ENCODE results near the gene FNDC5.

The FNDC5 gene

DNA sequence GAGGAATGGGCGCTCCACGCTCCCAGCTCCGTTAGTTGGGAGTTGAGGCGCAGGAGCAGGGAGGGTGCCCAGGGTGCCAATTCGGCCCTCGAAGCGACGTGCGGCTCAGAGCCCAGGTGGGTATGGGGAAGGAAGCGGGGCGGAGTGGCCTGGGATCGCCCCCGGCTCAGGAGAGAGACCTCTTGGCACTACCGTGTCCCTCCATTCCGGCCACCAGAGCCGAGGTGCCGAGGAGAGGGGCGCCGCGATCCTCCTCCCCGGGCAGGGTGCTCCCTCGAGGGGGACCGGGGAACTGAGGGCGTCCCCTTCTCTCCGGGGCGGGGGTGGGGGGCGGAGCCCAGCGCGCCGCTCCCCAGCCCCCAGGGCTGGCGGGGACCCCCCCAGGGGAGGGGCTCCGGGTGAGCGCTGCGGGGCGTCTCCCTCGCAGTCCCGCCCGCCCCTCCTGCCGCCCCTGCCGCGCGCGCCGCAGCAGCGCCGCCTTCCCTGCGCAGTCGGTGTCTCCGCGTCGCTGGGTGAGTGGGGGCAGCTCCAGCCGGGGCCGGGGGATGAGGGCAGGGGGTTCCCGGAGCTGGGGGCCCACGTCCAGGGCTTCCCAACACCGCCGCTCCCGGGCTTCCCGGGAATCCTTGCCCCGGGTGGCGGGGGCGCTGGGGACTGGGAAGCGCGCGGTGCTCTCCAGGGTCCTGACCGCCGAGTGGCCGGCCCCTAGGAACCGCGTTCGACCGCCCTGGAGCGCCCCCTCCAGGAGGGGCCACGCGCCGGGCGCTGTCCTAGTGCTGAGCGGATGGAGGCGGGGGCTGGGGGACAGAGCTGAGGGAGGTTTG is 15.5 kb upstream of the FNDC5 start, which contains the start of gene HPCA:
HPCA (plus strand) TSS at position 488 of the 824 bp plus-strand sequence. CDS start 2,408 bp downstream, outside the sequence.
- H3K27ac ChIP-seq, result no peak within 1 kb of the TSS
- peak within 1 kb of the TSS in 2 of 7 experiments; percentile 13 to 18 for H3K4me3 ChIP-seq

DNA sequence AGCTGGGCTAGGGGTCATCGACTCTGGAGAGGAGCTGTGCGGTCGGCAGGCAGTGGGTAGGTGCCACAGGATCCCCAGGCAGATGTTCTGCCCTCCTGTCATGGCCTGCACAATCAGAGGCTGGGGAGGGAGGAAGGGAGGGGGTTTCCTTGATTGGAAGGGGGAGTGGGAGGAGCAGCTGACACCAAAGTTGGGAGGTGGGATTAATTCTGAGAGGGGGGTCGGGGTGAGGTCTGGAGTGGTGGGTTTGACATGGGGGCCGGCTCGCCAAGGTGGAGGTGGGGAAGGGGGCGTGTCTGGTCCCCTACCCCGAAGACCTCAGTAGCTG is 14.9 kb upstream of the FNDC5 start:
- Histone ChIP-seq H3K4me3 (no peak overlapping the region), H3K27ac (no peak overlapping the region)

DNA sequence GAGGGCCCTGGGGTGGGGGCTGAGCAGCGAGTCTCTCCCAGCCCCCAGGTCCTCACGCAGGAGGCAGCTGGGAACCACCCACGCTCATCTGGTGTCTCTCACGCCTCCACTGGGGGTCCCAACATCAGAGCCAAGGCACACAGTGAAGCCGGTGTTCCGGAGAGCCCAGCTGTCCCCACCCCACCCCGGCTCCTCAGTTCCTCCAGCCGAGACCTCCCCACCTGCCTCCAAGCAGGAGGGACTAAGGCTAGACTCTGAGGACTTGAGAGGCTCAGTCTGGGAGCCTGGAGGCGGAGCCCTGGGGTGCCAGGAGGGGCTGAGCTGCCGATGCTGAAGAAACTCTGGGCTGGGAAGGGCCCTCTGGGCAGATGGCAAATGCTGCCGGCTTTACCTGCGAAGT is 14.0 kb upstream of the FNDC5 start:
- H3K27ac ChIP-seq, result no peak overlapping the region

DNA sequence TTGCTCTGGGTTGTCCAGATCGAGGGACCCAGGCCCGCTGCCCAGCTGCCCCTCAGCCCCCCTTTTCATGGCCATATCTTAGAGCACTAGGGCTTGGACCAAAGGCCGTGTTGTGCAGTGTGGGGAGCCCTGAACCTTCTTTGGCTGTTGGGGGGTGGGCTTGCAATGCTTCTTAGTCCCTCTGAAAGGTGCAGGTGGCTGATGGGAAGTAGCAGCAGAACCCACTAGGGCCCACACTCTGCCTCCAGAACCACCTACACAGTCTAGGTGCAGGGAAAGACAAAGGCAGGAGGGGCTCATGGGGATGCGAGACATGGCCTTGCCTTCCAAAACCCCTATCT is 13.3 kb upstream of the FNDC5 start:
- Histone ChIP-seq H3K4me3 (no peak overlapping the region), H3K27ac (no peak overlapping the region)

More for the DNA sequence above, 14.0 kb upstream of the FNDC5 start:
- H3K4me3 ChIP-seq, result no peak overlapping the region

DNA sequence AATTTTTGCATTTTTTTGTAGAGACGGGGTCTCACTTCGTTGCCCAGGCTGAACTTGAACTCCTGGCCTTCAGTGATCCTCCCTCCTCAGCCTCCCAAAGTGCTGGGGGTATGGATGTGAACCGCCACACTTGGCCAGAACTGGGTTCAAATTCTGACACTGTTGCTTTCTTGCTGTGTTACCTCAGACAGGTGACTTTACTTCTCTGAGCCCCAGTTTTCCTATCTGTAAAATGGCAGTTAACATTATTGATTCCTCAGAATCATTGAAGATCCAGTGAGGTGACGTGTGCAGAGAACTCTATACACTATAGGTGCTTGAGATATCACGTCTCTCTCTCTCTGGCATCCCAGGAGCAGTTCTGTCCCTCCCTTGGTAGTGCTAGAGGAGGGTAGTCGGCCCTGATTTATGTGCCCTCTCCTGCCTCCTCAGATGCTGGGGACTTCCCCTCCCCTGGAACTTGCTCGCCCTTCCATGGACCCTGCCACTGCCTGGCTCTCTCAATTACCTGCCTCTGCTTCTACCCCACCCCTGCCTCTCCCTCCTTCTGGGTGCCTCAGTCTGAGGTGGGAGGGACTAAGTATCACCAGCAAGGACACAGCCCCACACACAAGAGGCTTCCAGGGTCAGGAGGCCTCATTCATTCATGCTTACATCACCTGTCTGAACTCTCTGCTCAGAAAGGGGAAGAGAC is 12.8 kb upstream of the FNDC5 start:
- H3K4me3 ChIP-seq, result no peak overlapping the region
- no peak overlapping the region for H3K27ac ChIP-seq

DNA sequence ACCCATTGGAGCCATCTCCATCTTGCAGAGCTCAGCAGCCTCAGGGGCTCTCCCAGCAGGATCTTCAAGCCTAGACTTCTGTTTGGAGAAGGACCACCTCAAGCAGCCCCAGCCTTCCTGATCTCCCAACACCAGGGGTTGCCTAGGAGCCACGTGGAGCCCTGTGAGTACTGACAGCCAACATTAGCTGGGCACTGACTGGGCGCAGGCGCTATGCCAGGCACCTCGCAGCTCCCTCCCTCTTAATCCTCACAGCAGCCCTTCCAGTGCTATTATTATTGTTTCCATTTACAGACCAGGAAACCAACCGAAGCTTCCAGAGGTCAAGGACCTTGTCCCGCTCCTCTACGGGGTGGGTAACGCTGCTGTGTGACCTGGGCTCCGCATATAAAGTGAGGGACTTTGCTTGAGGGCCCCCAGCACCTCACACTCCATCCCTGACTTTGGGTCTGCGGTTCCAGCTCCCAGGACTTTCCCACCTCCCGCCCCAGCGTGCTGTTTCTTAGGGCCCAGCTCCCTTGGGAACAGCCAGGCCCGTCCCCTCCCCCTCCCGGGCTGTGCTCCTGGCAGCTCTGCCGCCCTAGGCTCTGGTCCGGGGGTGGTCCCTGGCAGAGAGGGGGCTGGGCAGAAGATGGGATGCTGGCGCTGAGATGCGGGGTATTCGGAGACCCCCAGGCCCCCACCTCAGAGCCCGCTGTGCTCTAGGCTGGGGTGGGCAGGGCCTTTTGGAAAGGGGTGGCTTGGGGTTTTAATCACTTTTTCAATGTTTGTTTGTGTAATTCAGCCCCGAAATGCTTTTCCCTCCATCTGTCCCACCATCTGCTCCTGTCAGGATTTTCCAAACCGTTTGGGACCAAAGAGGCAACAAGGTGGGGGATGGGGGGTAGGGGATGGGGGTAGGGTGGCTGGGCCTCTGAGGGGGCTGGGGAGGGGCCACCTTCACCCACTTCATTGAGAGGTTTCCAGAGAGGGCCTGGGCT is 11.4 kb upstream of the FNDC5 start:
- no peak overlapping the region for H3K4me3 ChIP-seq
- no peak overlapping the region for H3K27ac ChIP-seq

DNA sequence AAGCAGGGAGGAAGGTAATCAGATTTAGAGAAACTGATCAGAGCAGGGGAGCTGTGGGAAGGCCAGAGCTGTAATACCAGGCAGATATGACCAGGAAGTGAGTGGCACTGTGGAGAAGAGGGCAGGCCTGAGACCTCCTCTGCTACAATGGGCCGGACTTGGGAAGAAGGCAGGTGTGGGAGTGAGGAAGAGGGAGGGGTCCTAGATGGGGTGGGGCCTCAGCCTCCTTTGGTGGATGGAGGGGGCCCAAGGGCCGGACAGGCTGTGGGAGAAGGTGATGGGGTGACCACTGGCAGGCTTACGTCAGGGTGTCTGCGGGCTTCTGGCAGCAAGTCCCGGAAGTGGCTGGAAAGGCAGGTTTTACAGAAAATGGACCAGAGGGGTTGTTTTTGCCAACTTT is 10.6 kb upstream of the FNDC5 start:
- H3K4me3 ChIP-seq, result no peak overlapping the region
- H3K27ac ChIP-seq, result no peak overlapping the region

DNA sequence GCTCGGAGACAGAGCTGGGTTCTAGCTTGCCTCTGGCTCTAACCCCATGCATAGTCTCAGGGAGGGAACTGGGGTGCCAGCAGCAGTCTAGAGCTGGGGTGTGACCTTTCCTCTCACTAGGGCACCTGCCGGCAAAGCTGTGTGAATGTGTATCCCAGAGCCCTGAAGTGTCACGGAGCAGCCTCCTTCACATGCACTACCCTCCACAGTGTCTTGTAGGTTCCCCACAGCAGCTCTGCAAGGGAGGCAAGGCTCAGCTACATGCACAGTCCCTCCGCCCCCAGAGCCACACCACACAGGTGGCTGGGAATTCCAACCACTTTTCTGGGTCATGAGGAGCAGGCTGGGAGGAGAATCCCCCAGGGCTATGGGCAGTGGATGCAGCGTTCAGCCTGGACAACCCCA is 7.9 kb upstream of the FNDC5 start:
- no peak overlapping the region for H3K27ac ChIP-seq
- H3K4me3 ChIP-seq, result no peak overlapping the region

DNA sequence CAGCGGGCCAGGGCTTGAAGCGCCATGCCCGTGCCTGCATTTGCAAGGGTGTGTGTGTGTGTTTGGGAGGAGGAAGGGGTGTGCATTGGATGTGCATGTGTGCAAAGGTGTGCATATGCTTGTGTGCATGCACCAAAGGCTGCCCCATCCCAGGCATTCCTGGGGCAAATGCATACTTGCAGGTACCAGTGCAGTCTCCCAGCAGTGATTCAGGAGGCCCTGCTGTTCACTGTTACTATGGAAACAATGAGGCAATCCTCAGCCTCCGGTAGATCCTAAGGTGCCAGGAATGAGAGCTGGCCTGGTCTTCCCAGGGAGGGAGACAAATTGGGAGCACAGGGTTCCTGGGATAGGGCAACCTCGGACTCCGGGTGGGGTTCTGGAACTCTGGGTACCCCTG is 7.5 kb upstream of the FNDC5 start:
- H3K27ac ChIP-seq, result no peak overlapping the region
- H3K4me3 ChIP-seq, result no peak overlapping the region

DNA sequence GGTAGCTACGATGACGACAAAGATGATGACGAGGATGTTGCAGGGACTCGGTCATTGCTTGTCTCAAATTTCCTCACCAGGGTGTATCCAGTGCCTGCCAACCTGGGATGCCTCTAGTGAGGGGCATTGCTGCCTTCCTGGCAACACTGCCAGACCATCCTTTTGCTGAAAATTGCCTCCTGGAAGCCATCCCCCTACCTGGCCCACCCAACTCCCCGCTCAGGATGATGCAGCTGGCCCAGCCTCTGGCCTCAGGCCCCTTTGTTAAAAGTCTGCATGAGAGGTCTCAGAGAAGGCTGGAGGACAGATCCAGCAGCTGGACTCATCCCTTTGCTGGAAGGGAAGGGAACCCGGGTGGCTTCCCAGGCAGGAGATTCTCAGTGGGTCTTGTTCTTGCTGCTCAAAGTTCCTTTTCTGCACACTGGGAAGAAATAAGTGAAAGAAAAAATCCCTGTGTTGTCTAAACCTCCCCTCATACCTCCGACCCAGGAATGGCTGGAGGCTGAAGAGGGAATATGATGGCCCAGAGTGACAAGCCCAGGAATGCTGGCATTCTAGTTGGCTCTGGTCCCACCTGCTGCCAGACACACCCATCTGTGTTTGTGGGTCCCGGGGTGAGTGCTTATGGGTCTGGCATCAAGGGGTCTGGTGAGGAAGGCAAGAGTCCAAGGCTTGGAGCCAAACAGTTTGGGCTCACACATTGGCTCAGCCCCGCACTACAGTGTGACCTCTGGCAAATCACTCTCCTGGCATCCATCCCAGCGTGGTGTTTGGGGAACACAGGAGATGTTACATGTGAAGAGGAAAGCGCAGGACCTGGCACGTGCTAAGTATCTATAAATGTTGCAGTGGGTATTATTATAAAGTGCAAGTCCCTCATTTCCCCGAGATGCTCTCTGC is 6.7 kb upstream of the FNDC5 start:
- Histone ChIP-seq H3K4me3 (no peak overlapping the region), H3K27ac (no peak overlapping the region)

DNA sequence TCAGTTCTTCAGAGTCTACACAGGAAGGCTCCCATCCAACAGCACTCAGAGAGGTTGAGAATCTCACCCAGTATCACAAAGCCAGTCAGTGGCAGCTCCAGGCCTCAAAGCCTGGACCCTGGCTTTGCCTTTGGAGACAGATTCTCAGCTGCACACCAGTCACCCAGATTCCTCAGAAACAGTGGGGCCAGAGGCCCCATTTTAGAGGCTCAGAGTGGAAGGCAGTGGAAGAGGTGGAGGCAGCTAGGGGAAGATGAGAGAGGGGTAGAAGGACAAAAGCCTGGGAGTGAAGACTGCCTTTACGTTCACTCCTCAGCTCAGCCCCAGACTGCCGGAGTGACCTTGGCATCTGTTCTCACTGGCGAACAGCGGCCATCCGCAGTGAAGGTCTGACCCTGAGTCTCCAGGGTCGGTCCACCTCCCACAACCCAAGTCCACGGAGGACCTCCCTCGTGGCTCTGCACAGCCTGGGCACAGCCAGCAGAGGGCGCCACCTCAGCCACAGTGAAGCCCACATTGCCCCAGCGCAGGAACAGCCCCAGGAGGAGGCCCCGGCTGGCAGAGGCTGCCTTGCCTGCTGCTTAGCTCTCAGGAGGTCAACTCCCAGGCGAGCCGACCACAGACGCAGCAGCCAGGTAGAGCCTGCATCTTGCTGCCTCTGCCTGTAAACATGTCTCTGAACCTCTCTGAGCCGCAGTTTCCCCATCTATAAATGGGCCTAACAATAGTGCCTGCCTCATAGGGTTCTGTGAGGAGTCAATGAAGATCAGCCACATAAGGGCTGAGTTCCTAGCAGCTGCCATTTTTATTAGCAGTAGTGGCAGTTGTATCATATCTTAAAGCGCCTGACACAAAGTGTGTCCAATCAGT is 5.9 kb upstream of the FNDC5 start:
- H3K27ac ChIP-seq, result no peak overlapping the region

DNA sequence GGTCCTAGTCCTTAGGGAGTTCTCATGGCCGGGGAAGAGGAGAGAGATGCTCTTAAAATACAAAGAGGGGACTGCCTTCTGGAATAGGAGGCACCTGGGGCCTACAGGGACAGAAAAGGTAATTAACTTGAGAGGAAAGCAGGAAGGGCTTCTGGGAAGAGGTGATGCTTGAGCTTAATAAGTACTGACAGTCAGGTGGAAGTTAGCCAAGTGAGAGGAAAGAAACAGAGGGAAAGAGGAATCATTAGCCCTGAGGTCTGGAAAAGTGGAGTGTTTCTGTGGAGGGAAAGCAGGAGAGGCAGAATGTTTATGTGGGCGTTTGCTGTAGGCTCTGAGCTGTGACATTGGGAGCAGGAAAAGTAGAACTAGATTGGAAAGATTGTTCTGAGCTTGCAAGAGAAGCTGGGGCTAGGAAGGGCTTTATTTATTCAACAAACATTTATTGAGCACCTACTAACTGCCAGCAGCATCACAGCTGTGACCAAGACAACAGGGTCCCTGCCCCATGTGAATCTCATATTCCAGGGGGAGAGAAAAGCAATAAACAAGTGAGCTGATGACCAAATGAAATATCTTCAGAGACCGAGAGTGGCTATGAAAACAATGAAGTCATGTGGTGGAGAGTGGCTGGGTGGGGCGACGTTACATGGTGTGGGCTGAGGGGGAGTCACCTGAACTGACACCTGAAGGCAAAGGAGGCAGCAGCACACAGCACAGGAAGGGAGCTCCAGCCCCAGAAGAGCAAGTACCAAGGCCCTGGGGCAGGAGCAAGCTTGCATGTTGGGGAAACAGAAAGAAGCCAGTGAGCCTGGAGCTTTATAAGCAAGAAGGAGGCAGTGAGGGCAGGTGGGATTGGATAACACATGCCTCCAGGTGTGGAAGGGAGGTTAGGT is 4.4 kb upstream of the FNDC5 start:
- H3K4me3 ChIP-seq, result no peak overlapping the region
- H3K27ac ChIP-seq, result no peak overlapping the region

More for the DNA sequence above, 5.9 kb upstream of the FNDC5 start:
- no peak overlapping the region for H3K4me3 ChIP-seq

DNA sequence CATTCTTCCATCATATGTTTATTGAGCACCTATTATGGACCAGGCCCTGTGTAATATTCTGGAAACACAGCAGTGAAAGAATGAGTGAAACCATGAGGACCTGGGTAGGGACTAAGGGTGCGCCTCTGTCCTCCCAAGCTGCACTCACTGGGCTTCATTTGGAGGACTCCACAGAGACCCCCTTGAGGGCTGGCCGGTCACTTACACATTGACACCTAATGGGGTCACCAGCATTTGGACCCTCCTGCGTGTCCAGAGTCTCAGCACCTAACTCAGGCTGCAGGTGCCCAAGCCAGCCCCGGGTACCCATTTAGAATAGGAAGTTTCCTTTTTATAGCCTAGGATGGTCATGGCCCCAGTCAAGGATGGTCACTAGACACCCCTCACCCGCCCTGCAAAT is 2.8 kb upstream of the FNDC5 start:
- H3K4me3 ChIP-seq, result no peak overlapping the region
- no peak overlapping the region for H3K27ac ChIP-seq

DNA sequence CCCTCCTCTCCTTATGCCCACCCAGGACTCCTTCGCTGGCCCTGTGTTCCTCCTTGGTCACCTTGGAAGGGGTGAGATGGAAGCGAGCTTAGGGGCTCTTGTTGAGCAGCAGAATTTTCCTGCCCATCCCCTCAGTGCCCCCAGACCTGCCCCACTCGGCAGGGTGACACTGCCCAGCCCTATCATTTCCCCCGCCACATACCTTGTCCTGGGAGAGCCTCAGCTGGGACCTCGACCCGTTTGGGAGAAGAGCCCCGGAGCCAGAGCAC is 1.4 kb upstream of the FNDC5 start:
- Histone ChIP-seq H3K27ac (no peak overlapping the region), H3K4me3 (no peak overlapping the region)

DNA sequence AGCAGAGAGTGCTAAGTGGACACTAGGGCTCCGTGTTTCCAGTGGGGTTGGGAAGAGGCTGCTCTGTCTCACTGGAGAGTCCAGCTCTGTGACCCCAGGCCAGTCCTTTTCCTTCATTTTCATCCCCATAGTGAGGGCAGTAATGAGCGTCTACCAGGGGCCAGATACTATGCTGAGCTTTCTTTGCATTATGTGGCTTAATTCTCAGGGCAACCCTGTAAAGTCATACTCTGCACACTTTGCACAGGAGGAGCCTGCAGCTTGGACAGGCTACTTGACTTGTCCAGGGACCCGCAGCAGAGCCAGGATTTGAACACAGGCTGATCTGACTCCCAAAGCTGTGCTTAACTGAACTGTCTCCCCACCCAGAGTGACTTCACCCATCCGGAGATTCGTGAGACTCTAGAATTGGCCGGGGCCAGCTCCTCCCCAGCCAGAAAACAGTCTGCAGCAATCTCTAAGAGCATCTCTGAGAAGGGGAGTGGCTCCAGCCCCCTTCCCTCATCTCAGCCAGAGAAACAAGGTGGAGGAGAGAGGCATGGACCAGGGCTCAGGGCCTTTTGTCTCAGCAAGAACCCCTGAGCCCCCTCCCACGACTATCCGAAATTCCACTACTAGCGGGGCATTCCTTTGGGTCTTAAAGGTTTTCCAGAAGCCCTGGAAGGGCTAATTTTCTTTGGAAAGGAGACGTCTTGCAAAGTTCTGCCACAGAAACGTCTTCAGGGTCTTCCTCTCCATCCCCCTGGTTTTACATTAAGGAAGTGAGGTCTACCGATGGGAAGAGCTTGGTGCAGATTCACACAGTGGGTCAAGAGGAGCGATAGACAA is 866 bp upstream of the FNDC5 start:
- H3K27ac ChIP-seq, result peak overlapping the region in 1 of 21 experiments; percentile 33
- peak overlapping the region in 1 of 7 experiments; percentile 37 for H3K4me3 ChIP-seq

DNA sequence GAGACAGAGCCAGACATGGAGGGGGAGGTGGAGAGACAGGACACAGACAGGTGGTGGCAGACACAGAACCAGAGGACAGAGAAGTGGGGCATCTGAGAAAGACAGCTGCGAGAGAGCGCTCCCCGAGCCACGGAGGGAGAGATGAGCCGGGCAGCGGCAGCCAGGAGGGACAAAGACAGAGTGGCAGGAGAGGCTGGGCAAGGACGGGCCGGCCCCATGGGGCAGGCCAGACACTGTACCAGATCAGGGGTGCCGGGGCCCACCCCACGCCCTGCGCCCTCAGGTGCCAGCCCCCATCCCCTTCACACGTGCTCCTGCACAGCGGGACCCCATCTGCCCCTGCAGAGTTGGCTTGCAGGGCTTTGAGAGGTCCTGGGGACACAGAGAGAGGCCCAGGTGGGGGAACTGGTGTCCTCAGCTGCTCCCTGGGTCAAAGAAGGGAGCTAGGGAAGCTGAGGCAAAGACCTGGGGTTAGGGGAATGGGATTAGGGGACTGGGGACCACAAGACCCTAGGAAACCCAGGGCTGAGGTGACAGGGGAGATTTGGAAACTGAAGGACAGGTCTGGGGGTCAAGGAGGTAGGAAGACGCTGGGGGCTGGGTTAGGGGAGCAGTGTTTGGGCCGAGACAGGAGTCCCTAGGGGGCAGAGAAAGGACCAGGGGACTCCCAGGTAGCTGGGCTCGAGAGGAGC is 643 bp downstream of the FNDC5 start:
- Histone ChIP-seq H3K4me3 (peak overlapping the region in 1 of 7 experiments; percentile 42), H3K27ac (no peak overlapping the region)

All from skin epidermis (tissue), 12 donors.